NT2/D1 (cell line): ENCODE measurements around the gene CPSF7.
A peak's percentile ranks its signal among the peaks of the same experiment; 100 is the strongest.

Experiments
- DNase-seq: peaks from one replicate; pipeline ENCODE4 v3.0.0-alpha.2; 2011; ENCODE audit warnings: low read depth, low spot score
- H3K27me3 ChIP-seq: 2 replicates; pipeline ENCODE4 v1.6.0; 2011; ENCODE audit warnings: mild to moderate bottlenecking; ENCODE audit not compliant: insufficient read length, insufficient read depth
- H3K36me3 ChIP-seq: 2 replicates; pipeline ENCODE4 v1.6.1; 2011; ENCODE audit warnings: mild to moderate bottlenecking, low read length, mixed read lengths; ENCODE audit not compliant: insufficient read depth, insufficient read length
- H3K4me1 ChIP-seq: 2 replicates; pipeline ENCODE4 v1.5.1; 2011; ENCODE audit not compliant: insufficient read depth, insufficient read length
- H3K4me3 ChIP-seq: 2 replicates; pipeline ENCODE4 v1.5.1; 2011; ENCODE audit warnings: low read depth; ENCODE audit not compliant: insufficient read length
- H3K9ac ChIP-seq: 2 replicates; pipeline ENCODE4 v1.6.0; 2011; ENCODE audit warnings: low read depth; ENCODE audit not compliant: insufficient read length
- H3K9me3 ChIP-seq: 2 replicates; pipeline ENCODE4 v1.5.1; 2011; ENCODE audit warnings: mild to moderate bottlenecking, low read length; ENCODE audit not compliant: insufficient read depth
- SUZ12 ChIP-seq: IDR thresholded peaks from 2 replicates; pipeline ENCODE4 v1.6.1; 2011; ENCODE audit not compliant: insufficient read length, insufficient read depth; ENCODE audit errors: extremely low read depth
- YY1 ChIP-seq: IDR thresholded peaks from 2 replicates; pipeline ENCODE4 v1.6.1; 2011; ENCODE audit not compliant: insufficient read length, insufficient read depth
- ZNF274 ChIP-seq: IDR thresholded peaks from 2 replicates; pipeline ENCODE4 v1.6.1; 2011; ENCODE audit warnings: mild to moderate bottlenecking, low read depth, low read length

CPSF7 gene, protein sequence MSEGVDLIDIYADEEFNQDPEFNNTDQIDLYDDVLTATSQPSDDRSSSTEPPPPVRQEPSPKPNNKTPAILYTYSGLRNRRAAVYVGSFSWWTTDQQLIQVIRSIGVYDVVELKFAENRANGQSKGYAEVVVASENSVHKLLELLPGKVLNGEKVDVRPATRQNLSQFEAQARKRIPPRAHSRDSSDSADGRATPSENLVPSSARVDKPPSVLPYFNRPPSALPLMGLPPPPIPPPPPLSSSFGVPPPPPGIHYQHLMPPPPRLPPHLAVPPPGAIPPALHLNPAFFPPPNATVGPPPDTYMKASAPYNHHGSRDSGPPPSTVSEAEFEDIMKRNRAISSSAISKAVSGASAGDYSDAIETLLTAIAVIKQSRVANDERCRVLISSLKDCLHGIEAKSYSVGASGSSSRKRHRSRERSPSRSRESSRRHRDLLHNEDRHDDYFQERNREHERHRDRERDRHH

DNA sequence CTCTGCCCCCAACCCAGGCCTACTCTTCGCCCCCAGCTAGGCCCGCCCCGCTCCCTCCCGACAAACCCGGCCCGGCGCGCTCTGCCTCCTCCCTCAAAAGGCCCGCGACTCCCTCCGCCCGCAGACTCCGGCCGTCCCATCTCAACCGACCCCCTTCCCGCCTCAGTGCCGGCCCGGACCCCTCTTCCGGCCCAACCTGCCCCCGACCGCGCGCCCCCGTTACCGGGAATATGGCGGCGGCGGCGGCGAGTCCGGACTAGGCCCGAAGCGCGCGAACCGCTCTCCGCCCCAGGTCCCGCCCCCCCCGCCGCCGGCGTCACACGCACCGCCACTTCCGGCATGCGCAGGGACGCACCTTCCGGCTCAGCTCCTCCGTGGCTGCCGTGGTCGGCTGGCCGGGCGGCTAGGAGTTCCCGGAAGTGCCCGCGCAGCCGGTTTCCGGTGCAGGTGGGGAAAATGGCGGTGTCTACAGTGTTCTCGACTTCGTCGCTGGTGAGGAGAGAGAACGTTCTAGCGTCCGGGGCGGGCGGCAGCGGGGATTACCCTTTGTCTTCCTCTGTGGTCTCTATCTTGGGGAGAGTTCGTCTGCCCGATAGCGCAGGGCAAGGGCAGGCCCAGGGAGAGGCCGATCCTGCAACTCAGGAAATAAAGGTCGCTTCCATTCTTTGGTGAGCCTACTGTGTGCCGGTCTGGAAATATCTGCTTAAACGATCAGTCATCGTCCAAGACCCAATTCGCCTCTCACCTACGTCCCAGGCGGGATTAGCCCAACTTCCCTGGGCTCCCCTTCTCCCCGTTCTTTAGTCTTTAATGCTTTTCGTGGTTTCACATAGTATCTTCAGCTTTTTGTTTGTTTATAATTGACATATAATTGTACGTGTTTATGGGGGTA lies at the start of gene CPSF7, which contains the start of gene SDHAF2:
TSS of gene CPSF7 (minus strand) at position 285 of the 892 bp plus-strand sequence. CDS start 740 bp downstream, outside the sequence.
TSS of gene SDHAF2 (plus strand) at position 434 of the 892 bp plus-strand sequence. CDS start at position 457, 23 bp downstream.
- H3K27me3 ChIP-seq: no peaks in the 10 kb centered on the region
- peaks cover 63% of the 10 kb centered on the region for H3K36me3 ChIP-seq
- TF ChIP-seq ZNF274 (no peak), YY1 (peak; percentile 77), SUZ12 (no peak)
- peak within 1 kb of the TSS; percentile 93 for H3K4me3 ChIP-seq
- no peaks in the 10 kb centered on the region for H3K4me1 ChIP-seq
- H3K9me3 ChIP-seq: no peaks in the 10 kb centered on the region
- H3K9ac ChIP-seq: peak within 1 kb of the TSS; percentile 99
- peak; percentile 93 for DNase-seq

DNA sequence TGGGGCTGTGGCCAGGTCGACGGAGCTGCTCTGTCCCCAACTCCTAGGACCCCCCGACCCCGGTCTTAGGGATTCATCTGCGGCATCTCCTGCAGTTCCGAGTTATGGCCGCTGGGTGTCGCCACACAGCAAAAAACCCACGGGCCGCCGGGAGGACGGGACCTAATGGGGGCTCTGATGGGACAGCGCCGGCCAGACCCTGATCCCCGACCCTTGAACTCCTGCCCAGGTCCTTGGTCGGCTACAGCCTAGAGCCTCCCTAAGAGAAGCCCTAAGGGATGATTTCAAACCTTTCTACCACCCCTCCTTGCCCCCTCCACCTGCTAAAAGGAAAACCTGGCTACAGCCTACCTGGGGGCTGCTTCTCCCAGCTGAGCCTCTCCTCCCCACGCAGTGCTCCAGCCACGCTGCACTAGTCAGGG lies 48.0 kb upstream of the CPSF7 start:
- TF ChIP-seq ZNF274: no peak
- TF ChIP-seq YY1: no peak
- no peak for TF ChIP-seq SUZ12

DNA sequence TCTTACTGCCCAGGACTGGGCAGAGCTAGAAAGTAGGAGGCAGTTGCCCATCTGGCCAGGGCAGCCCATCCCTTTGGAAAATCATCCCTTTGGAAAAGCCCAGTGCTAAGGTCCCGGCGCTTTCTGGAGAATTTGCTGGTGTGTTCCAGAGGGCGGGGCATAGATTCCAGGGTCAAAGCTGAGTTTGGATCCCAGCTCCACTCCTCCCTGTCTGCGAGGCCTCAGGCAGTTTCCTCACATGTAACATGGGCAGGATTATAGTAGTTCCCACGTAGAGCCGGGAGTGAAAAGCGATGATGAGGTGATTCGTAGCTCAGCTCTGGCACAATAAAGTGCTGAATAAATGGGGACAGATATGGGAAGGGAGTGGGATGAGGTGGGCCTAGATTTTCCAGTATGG lies 47.4 kb upstream of the CPSF7 start:
- H3K9ac ChIP-seq: peak overlapping the region; percentile 47
- no peaks in the 10 kb centered on the region for H3K9me3 ChIP-seq
- TF ChIP-seq ZNF274 (no peak), YY1 (no peak), SUZ12 (no peak)
- no peak overlapping the region for H3K4me3 ChIP-seq
- H3K27me3 ChIP-seq: peaks cover 9% of the 10 kb centered on the region
- peaks cover 11% of the 10 kb centered on the region for H3K4me1 ChIP-seq
- DNase-seq: no peak
- H3K36me3 ChIP-seq: no peaks in the 10 kb centered on the region

More for the DNA sequence above, 48.0 kb upstream of the CPSF7 start:
- Histone ChIP-seq H3K4me1 (peaks cover 17% of the 10 kb centered on the region), H3K4me3 (no peak overlapping the region), H3K36me3 (no peaks in the 10 kb centered on the region), H3K9me3 (no peaks in the 10 kb centered on the region), H3K27me3 (peaks cover 9% of the 10 kb centered on the region), H3K9ac (no peak overlapping the region)
- DNase-seq: peak; percentile 33

DNA sequence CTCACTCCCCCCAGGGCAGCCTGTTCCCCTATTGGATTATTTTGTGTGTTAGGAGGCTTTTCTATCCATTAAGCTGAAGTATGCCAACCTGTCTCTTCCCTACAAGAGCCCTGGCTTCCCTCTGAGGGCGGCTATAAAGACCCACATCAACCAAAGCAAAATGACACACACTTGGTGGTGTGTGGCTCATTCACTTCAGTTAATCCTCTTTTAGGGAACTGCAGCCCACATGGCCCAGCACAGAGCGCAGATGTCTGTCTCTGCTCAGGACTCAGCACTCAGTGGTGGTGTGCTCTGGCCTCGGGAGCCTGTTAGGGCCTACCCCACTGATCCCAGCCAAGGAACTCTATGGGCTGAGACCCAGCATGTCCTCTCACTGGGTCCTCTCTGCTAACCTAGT lies 46.6 kb upstream of the CPSF7 start:
- Histone ChIP-seq H3K36me3 (no peaks in the 10 kb centered on the region), H3K27me3 (peaks cover 9% of the 10 kb centered on the region), H3K4me1 (peaks cover 5% of the 10 kb centered on the region), H3K9ac (no peak overlapping the region), H3K9me3 (no peaks in the 10 kb centered on the region), H3K4me3 (no peak overlapping the region)
- no peak for TF ChIP-seq SUZ12
- no peak for TF ChIP-seq ZNF274
- no peak for TF ChIP-seq YY1
- DNase-seq: no peak

DNA sequence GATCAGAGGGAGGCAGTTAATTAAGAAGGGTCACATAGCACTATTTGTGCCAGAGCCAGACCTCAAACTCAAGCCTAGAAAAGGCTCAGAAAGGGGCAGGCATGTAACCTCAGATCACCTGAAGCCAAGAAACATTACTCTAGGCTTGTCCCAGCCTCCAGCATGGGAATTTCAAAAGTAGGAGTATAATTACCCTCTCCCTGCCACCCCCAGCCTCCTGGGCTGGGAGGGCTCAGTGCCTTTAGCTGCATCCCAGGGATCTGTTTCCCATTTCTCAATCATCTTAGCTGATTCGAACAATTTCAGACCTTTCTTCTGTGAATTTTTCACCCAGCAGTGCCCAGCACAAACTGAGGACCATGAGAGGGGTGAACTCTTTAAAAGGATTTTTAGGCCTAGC lies 45.7 kb upstream of the CPSF7 start:
- H3K4me1 ChIP-seq: peaks cover 8% of the 10 kb centered on the region
- H3K4me3 ChIP-seq: no peak overlapping the region
- no peak for DNase-seq
- TF ChIP-seq ZNF274 (no peak), SUZ12 (no peak), YY1 (no peak)
- H3K27me3 ChIP-seq: peaks cover 9% of the 10 kb centered on the region
- no peak overlapping the region for H3K9ac ChIP-seq
- no peaks in the 10 kb centered on the region for H3K9me3 ChIP-seq
- peaks cover 9% of the 10 kb centered on the region for H3K36me3 ChIP-seq

DNA sequence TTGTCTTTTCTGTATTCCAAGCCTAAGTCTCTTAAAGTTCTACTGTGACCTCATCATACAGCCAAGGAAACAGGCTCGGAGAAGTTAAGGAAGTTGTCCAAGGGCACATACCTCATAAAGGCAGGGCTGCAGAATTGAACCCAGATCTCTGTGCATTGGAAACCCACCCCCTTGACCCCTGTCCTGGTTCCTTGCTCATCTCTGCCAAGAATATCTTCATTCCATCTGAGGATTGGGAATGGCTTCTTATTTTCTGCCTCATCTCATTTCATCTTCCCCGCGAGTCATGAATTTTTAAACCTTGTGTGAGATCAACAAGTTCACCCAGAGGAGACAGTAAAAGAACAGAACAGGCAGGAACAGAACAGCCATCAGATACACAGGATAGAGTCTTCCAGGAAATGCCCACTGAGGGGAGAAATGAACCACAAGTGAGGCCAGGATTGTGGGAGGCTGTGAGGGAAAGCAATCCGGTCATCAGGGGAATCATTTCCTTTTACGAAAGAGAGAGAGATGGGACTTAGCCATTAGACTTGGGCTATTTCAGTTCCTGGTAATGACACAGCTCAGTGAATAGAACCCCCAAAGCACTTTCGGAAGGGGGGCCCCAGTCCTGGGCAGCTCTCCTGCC lies 44.4 kb upstream of the CPSF7 start:
- peaks cover 9% of the 10 kb centered on the region for H3K27me3 ChIP-seq
- no peak overlapping the region for H3K9ac ChIP-seq
- no peak for DNase-seq
- TF ChIP-seq SUZ12: no peak
- no peak for TF ChIP-seq YY1
- TF ChIP-seq ZNF274: no peak
- H3K9me3 ChIP-seq: no peaks in the 10 kb centered on the region
- no peak overlapping the region for H3K4me3 ChIP-seq
- H3K4me1 ChIP-seq: peaks cover 8% of the 10 kb centered on the region
- peaks cover 11% of the 10 kb centered on the region for H3K36me3 ChIP-seq
